Activated naive CD8-positive, alpha-beta T cell treated with anti-CD3 and anti-CD28 coated beads, Interleukin-2, amount 10 ng/mL, durations not matched to agents 7 days and 5 days (primary cell): ENCODE data around the gene KCNE2. TPM values are rescaled to one million over a fixed set of nuclear protein-coding genes. Genes with fewer than 3 reads are reported as not detected.
"Not testable (repeated sequence)": the region's sequence is repeated elsewhere in the genome, so short reads cannot be mapped to it uniquely, and the experiment has no call there.

ENCODE experiments used
- ATAC-seq: fragments of 150-1000 bp; cut with Tn5 transposase; one replicate; pipeline ENCODE4 v1.10.0; 2021; ENCODE audit warnings: low read depth, moderate library complexity
- POLR2A ChIA-PET: fragments of 350-600 bp; sonication (Branson Sonifier 250); formaldehyde crosslinking; loops from one replicate; lab custom pipeline; 2021; ENCODE audit warnings: antibody characterized with exemption; lab: Charles Lee
- DNase-seq: peaks from one replicate; pipeline ENCODE4 v3.0.0; 2021
- H3K27ac Mint-ChIP-seq: one replicate; pipeline ENCODE4 v1.8.0; 2022; ENCODE audit warnings: mild to moderate bottlenecking, mixed read lengths
- H3K27me3 Mint-ChIP-seq: one replicate; pipeline ENCODE4 v1.8.0; 2022; ENCODE audit warnings: mild to moderate bottlenecking, moderate library complexity, mixed read lengths
- H3K36me3 Mint-ChIP-seq: one replicate; pipeline ENCODE4 v1.8.0; 2021; ENCODE audit warnings: mild to moderate bottlenecking, mixed read lengths
- H3K4me1 Mint-ChIP-seq: one replicate; pipeline ENCODE4 v1.8.0; 2021; ENCODE audit warnings: mixed read lengths
- H3K4me3 Mint-ChIP-seq: one replicate; pipeline ENCODE4 v1.8.0; 2022; ENCODE audit warnings: mild to moderate bottlenecking, moderate library complexity, mixed read lengths
- H3K9me3 Mint-ChIP-seq: one replicate; pipeline ENCODE4 v1.8.0; 2021; ENCODE audit warnings: mixed read lengths
- total RNA-seq, 2 experiments: library from RNA; stranded (reverse); gene quantifications; one replicate each; pipeline ENCODE4 v1.2.3, GENCODE V29; 2021

KCNE2 gene
- total RNA-seq, 2 experiments from 2014 or later: not detected

DNA sequence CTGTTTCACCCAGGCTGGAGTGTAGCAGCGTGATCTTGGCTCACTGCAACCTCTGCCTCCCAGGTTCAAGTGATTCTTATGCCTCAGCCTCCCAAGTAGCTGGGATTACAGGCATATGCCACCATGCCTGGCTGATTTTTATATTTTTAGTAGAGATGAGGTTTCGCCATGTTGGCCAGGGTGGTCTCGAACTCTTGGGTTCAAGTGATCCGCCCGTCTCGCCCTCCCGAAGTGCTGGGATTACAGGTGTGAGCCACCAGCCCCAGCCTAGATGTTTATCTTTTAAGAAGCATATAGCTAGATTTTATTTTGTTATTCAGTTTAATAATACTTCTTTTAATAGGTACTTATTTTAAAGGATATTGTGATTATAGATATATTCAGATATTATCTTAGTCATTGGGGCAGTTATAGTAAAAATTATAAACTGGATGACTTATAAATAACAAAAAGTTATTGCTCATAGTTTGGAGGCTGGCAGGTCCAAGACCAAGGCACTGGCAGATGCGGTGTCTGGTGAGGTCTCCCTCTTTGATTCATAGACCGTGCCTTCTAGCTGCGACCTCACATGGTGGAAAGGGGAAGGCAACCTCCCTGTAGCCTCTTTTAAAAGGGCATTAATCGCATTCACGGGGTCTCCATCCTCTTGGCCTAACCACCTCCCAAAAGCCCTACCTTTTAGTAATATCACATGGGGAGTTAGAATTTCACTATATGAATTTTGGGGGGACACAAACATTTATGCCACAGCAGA is 3.1 kb upstream of the KCNE2 start:
- peaks cover 6% of the 10 kb centered on the region for H3K4me1 Mint-ChIP-seq
- DNase-seq (no peak), ATAC-seq (no peak)
- POLR2A ChIA-PET: no interaction called here
- H3K36me3 Mint-ChIP-seq: no peaks in the 10 kb centered on the region
- H3K9me3 Mint-ChIP-seq: no peaks in the 10 kb centered on the region
- H3K4me3 Mint-ChIP-seq: no peak overlapping the region
- H3K27ac Mint-ChIP-seq: no peak overlapping the region
- H3K27me3 Mint-ChIP-seq: peaks cover 35% of the 10 kb centered on the region

DNA sequence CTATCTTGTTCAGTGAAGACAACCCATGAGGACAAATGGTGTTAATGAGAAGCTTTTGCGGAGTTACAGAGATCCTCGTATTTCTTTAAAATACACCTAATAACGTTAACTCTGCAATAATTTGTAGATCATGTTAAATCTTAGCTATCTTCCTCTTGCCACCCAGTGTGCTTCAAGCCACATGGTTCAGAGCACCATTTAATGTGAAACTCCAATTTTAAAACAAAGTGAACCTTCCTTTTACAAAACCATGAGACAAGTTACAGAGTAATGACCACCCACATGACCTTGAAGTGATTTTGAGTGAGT is 1.7 kb upstream of the KCNE2 start:
- peak overlapping the region; percentile 50 for H3K4me3 Mint-ChIP-seq
- ATAC-seq: peak; percentile 14
- H3K4me1 Mint-ChIP-seq: peaks cover 6% of the 10 kb centered on the region
- peaks cover 28% of the 10 kb centered on the region for H3K27me3 Mint-ChIP-seq
- H3K9me3 Mint-ChIP-seq: no peaks in the 10 kb centered on the region
- no peak for DNase-seq
- POLR2A ChIA-PET: no interaction called here
- H3K27ac Mint-ChIP-seq: no peak overlapping the region
- H3K36me3 Mint-ChIP-seq: no peaks in the 10 kb centered on the region

DNA sequence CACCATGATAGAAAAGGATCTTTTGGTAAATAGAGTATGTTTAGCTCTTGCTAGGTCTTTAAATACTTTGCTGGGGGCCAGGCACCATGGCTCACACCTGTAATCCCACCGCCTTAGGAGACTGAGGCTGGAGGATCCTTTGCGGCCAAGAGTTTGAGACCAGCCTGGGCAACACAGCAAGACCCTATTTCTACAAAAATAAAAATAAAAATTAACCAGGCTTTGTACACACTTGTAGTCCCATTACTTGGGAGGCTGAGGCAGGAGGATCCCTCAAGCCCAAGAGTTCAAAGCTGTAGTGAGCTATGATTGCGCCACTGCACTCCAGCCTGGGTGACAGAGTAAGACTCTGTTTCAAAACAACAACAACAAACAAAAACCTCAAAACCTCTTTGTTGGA is 1.1 kb upstream of the KCNE2 start:
- Mint-ChIP-seq H3K27ac (no peak overlapping the region), H3K4me3 (no peak overlapping the region), H3K27me3 (peaks cover 24% of the 10 kb centered on the region), H3K36me3 (no peaks in the 10 kb centered on the region), H3K4me1 (peaks cover 6% of the 10 kb centered on the region), H3K9me3 (no peaks in the 10 kb centered on the region)
- DNase-seq (no peak), ATAC-seq (no peak)
- POLR2A ChIA-PET: no interaction called here

DNA sequence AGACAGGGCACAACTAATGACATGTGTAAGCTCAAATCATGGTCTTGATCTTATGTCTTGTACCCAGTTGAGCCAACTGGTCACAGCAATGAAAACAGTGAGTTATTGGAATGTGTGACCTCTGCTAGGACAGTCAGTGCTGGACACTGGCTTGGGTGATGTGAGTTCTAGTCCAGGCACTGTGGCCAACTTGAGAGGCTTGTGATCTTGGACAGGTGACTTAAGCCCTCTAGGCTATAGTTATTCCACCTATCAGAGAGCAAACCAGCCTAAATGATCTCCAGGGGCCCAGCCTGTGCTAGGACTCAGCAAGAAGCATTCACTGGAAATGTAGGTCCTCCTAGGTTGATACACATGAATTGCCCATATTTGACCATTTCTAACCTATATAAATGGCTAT is 1.1 kb downstream of the KCNE2 start:
- no peaks in the 10 kb centered on the region for H3K36me3 Mint-ChIP-seq
- H3K27me3 Mint-ChIP-seq: peaks cover 13% of the 10 kb centered on the region
- no peaks in the 10 kb centered on the region for H3K9me3 Mint-ChIP-seq
- H3K27ac Mint-ChIP-seq: no peak overlapping the region
- peaks cover 6% of the 10 kb centered on the region for H3K4me1 Mint-ChIP-seq
- ATAC-seq: no peak
- no peak for DNase-seq
- POLR2A ChIA-PET: interaction anchor here (0.6 kb wide), 1 partner anchor 353 kb away, joined by 4 read pairs; no protein-coding TSS in a partner anchor
- no peak overlapping the region for H3K4me3 Mint-ChIP-seq

DNA sequence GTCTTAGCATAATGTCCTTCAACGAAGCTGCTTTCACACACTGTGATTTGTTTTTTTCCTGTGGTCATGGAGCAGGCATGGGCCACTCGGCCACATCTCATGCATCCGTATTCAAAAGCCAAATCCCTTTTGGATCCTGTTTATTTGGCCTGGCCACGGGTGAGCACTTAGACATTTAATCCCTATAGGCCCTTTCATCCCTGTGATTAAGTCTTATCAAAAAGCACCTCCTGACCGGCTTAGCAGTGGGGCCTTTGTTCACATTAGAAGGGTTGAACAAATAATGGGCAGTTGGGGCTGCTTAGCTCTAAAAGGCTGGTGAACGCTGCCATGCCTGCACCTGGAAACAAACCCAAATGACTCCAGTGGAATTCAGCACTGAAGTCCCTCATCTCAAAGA is 2.0 kb downstream of the KCNE2 start:
- no peaks in the 10 kb centered on the region for H3K9me3 Mint-ChIP-seq

DNA sequence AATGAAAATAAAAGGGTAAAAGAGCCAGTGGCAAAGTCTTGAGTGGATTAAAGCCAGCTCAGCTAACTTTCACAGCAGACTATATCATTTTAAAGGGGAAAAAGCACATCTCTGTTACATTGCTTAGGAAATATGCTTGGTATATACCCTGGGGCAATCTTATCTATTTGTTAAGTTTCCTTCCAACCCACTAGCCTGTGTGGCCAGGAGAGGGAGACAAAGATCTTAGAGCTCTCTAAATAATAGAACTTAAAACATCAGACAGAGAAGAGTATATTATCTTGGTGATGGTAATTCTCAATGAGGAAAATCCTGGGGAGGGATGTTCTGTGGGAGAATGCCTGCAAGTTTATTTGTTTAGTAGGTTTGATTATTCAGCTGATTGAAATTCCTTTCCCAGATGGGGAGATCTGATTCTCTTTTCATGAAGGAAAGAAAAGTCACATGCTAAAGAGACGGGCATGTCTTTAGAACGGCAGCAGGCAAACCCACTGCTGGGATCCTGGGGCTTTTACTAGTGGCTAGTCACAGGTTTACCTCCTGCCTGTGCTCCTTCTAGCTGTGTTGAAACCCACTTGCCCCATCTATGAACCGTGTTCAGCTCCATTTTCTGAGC is 3.6 kb downstream of the KCNE2 start:
- H3K9me3 Mint-ChIP-seq: no peaks in the 10 kb centered on the region
- no peak overlapping the region for H3K4me3 Mint-ChIP-seq
- no peaks in the 10 kb centered on the region for H3K4me1 Mint-ChIP-seq
- POLR2A ChIA-PET: no interaction called here
- DNase-seq (no peak), ATAC-seq (peak; percentile 73)
- H3K36me3 Mint-ChIP-seq: no peaks in the 10 kb centered on the region
- peaks cover 10% of the 10 kb centered on the region for H3K27me3 Mint-ChIP-seq
- no peak overlapping the region for H3K27ac Mint-ChIP-seq

More for the DNA sequence above, 2.0 kb downstream of the KCNE2 start:
- DNase-seq (no peak), ATAC-seq (no peak)
- Mint-ChIP-seq H3K27ac (no peak overlapping the region), H3K4me3 (no peak overlapping the region), H3K4me1 (peaks cover 6% of the 10 kb centered on the region), H3K27me3 (peaks cover 13% of the 10 kb centered on the region), H3K36me3 (no peaks in the 10 kb centered on the region)
- POLR2A ChIA-PET: no interaction called here

DNA sequence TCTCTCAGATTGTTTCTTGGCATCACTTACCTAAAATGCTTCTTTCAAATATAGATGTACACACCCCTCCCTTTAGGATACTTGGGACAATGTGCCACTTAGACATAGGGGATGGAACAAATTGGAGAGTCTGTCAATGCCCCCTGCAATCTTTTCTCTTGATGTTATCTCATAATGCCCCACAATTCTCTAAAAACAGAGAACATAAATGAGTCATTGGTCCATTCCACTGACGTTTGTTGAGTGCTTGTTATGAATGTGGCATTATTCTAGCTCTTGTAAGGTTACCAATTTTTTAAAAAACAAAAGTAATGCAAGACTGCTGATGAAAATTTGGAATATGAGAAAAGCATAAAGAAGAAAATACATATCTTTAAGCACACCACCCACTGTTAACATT is 5.9 kb downstream of the KCNE2 start:
- Mint-ChIP-seq H3K9me3 (no peaks in the 10 kb centered on the region), H3K4me3 (no peak overlapping the region), H3K36me3 (no peaks in the 10 kb centered on the region), H3K27ac (no peak overlapping the region), H3K27me3 (peaks cover 10% of the 10 kb centered on the region), H3K4me1 (no peaks in the 10 kb centered on the region)
- no peak for DNase-seq
- POLR2A ChIA-PET: no interaction called here
- ATAC-seq: no peak

DNA sequence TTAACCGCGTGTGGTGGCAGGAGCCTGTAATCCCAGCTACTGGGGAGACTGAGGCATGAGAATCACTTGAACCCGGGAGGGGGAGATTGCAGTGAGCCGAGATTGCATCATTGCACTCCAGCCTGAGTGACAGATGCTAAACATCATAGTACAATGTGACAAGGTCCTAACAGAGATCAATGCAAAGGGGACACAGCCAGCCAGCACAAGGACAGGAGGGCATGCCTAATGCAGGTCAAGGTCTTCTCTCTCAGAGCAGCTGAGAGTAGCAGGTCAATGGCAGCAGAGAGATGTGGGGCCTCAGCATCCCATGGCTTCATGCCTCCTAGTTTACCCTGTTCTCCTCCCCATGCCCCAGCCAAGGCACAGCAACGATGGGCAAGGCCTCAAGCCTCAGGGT is 8.5 kb downstream of the KCNE2 start:
- no peaks in the 10 kb centered on the region for H3K36me3 Mint-ChIP-seq
- H3K4me1 Mint-ChIP-seq: no peaks in the 10 kb centered on the region
- H3K4me3 Mint-ChIP-seq: no peak overlapping the region
- H3K27ac Mint-ChIP-seq: no peak overlapping the region
- H3K27me3 Mint-ChIP-seq: peaks cover 10% of the 10 kb centered on the region
- no peaks in the 10 kb centered on the region for H3K9me3 Mint-ChIP-seq
- ATAC-seq (no peak), DNase-seq (no peak)
- POLR2A ChIA-PET: no interaction called here

DNA sequence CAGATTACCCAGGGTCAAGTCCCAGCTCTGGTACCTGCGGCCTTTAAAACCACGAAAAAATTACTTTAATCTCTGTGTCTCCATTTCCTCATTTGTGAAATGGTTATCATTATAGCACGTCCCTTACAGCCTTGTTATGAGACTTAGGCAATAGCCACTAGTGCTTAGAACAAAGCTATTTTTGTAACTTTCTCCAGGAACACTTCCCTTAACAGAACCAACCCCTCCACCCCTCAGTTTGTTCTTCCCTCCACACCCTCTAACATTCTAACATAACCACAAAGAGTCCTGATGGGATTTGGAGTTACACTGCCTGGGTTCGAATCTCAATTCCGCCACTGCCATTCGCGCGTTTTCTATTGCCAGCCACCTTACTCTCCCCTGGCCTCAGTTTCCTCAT is 10.7 kb downstream of the KCNE2 start:
- H3K4me1 Mint-ChIP-seq, POLR2A ChIA-PET, H3K4me3 Mint-ChIP-seq, H3K27ac Mint-ChIP-seq, DNase-seq, H3K36me3 Mint-ChIP-seq, H3K9me3 Mint-ChIP-seq, ATAC-seq, H3K27me3 Mint-ChIP-seq: not testable (repeated sequence)

DNA sequence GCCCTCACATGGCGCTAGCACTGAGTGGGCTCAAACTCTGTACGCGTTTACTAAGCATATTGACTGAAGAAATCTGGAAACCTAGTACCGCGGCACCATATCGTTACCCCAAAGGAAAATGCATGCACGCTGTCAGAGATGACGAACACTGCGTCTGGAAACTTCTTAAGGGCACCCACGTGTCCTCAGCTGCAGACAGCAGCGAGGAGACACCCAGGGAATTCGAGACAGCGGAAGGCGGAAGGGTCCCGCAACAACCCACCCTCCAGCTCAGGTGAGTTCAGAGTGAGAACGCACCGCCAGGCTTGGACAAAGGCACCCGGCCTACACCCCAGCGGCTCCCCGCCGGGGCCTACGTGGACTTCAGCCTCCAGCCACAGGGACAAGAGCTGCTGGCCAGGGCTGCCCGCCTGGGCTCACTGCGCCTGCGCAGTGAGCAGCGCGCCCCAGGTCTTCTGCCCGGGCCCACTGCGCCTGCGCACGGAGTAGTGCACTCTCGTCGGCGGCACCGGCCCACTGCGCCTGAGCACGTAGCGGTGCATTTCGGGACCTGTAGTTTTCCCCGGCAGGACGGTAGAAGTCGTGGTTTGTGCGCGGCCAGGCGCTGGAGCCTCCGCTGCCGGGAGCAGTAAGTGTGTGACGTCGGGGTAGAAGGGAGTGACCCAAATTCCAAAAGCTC is 11.3 kb downstream of the KCNE2 start, which contains the start of gene SMIM11:
Gene SMIM11, plus strand, starts transcription at position 568 of the 679 bp plus-strand sequence. CDS start 3,998 bp downstream, outside the sequence.
- H3K27me3 Mint-ChIP-seq, POLR2A ChIA-PET, DNase-seq, H3K36me3 Mint-ChIP-seq, H3K9me3 Mint-ChIP-seq, H3K27ac Mint-ChIP-seq, H3K4me3 Mint-ChIP-seq, H3K4me1 Mint-ChIP-seq: not testable (repeated sequence)
- peak; percentile 99 for ATAC-seq

DNA sequence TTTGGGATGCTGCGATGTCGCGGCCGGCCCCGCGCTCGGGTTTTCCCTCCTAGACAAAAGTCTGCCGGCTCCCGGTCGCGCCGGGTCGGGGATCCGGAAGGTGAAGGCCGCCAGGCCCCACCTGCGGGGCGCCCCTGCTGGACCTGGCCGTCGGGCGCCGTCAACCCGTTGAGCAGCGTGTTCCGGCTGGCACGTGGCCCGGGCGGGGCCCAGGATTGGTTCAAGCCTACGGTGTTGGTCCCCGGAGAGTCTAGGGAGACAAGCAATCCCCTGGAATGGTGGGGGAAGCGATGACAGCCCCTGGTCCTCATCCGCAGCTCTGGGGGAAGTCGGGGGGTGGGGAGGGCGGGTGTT is 11.8 kb downstream of the KCNE2 start:
- POLR2A ChIA-PET, H3K4me3 Mint-ChIP-seq: not testable (repeated sequence)

DNA sequence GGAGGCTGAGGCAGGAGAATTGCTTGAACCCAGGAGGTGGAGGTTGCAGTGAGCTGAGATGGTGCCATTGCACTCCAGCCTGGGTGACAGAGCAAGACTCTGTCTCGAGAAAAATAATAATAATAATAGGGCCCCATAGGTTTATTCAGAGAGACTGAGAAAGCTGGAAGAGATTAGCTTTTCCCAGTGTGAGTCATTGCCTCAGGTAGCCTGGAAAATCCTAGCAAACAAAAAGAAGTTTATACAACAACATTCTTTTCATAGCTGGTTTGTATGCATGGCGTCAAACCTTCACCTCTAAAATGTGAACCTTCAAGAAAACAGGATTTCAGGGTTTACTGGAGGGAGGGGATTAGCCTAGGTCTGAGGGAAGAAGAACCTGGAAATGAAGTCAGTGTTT is 19.3 kb downstream of the KCNE2 start:
- H3K27me3 Mint-ChIP-seq, H3K36me3 Mint-ChIP-seq, H3K4me3 Mint-ChIP-seq, ATAC-seq, H3K4me1 Mint-ChIP-seq, H3K9me3 Mint-ChIP-seq, H3K27ac Mint-ChIP-seq, POLR2A ChIA-PET, DNase-seq: not testable (repeated sequence)

More for the DNA sequence above, 11.8 kb downstream of the KCNE2 start:
- H3K27ac Mint-ChIP-seq, H3K4me1 Mint-ChIP-seq, H3K9me3 Mint-ChIP-seq, H3K27me3 Mint-ChIP-seq, DNase-seq, H3K36me3 Mint-ChIP-seq: not testable (repeated sequence)
- peak; percentile 77 for ATAC-seq

DNA sequence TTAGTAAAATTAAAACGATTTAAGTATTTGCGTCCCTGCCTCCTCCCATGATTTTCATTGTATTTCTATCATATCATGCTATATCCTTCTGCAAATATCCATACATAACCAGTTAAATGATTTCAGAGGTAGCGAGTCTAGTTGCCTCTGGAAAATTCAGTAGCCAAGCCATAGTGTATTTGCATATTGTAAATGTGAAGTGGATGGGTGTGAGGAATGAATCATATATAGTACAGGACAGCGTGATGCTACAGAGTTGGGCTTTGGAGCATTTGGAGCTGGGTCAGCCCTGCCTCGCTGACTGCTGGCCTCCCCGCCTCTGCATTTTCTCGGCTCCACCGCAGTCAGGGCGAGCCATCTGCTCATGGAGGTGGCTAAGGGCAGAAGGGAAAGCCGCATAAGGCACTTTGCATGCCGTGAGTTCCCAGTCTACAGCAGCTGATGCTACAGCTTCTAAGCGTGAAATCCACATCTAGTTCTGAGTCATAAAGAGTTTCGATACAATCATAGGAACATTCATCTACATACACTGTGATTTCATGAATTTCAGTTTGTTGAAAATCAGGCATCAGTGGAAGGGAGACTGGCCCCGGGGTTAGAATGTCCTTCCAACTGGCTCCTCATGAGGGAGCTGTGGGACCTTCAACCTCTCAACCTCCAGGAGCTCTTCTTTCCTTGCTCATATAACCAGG is 20.1 kb downstream of the KCNE2 start:
- H3K27ac Mint-ChIP-seq, POLR2A ChIA-PET, ATAC-seq, H3K36me3 Mint-ChIP-seq, H3K4me1 Mint-ChIP-seq, H3K27me3 Mint-ChIP-seq, H3K9me3 Mint-ChIP-seq, DNase-seq, H3K4me3 Mint-ChIP-seq: not testable (repeated sequence)
